Neural crest cell (in vitro differentiated cells): Measurements from ENCODE around the gene CEP350. TPM values are rescaled to one million over a fixed set of nuclear protein-coding genes. Genes with fewer than 3 reads are reported as not detected.

Source experiments
- DNase-seq: peaks from one replicate; pipeline ENCODE4 v3.0.0; 2021; ENCODE audit warnings: low read depth, mixed read lengths, low spot score
- H3K27ac Mint-ChIP-seq: one replicate; pipeline ENCODE4 v1.8.0; 2021; ENCODE audit warnings: mild to moderate bottlenecking, mixed read lengths; ENCODE audit not compliant: unreplicated experiment
- H3K27me3 Mint-ChIP-seq: 2 replicates; pipeline ENCODE4 v1.8.0; 2021; ENCODE audit warnings: low read depth, mild to moderate bottlenecking, mixed read lengths
- H3K36me3 Mint-ChIP-seq: 2 replicates; pipeline ENCODE4 v1.8.0; 2021; ENCODE audit warnings: low read depth, mild to moderate bottlenecking, mixed read lengths
- H3K4me1 Mint-ChIP-seq: 2 replicates; pipeline ENCODE4 v1.8.0; 2021; ENCODE audit warnings: mixed read lengths
- H3K4me3 Mint-ChIP-seq: one replicate; pipeline ENCODE4 v1.8.0; 2021; ENCODE audit warnings: mild to moderate bottlenecking, mixed read lengths
- H3K9me3 Mint-ChIP-seq: 2 replicates; pipeline ENCODE4 v1.8.0; 2021; ENCODE audit warnings: mixed read lengths
- long read RNA-seq: library from polyadenylated mRNA; unstranded; transcript quantifications from one replicate; pipeline ENCODE4 v2.0.0, GENCODE V29; 2020
- total RNA-seq: library from RNA; stranded (reverse); gene quantifications from 2 replicates; pipeline ENCODE4 v1.2.1, GENCODE V29; 2021
- TF ChIP-seq, protein P1 (sequence below): fragments of 200-600 bp; sonication (generic); conservative IDR thresholded peaks from 2 replicates; pipeline ENCODE4 v1.5.0; 2021; ENCODE audit warnings: antibody characterized with exemption, mild to moderate bottlenecking

CEP350 gene, protein sequence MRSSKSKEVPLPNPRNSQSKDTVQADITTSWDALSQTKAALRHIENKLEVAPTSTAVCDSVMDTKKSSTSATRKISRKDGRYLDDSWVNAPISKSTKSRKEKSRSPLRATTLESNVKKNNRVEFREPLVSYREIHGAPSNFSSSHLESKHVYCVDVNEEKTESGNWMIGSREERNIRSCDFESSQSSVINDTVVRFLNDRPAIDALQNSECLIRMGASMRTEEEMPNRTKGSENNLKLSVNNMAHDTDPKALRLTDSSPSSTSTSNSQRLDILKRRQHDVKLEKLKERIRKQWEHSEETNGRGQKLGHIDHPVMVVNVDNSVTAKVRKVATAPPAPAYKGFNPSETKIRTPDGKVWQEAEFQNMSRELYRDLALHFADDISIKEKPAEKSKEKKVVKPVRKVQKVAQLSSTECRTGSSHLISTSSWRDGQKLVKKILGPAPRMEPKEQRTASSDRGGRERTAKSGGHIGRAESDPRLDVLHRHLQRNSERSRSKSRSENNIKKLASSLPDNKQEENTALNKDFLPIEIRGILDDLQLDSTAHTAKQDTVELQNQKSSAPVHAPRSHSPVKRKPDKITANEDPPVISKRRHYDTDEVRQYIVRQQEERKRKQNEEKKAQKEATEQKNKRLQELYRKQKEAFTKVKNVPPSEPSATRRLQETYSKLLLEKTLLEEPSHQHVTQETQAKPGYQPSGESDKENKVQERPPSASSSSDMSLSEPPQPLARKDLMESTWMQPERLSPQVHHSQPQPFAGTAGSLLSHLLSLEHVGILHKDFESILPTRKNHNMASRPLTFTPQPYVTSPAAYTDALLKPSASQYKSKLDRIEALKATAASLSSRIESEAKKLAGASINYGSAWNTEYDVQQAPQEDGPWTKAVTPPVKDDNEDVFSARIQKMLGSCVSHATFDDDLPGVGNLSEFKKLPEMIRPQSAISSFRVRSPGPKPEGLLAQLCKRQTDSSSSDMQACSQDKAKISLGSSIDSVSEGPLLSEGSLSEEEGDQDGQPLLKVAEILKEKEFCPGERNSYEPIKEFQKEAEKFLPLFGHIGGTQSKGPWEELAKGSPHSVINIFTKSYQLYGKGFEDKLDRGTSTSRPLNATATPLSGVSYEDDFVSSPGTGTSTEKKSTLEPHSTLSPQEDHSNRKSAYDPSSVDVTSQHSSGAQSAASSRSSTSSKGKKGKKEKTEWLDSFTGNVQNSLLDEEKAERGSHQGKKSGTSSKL (N-terminal part only)
- 44.8 and 50.1 TPM in 2 replicates for total RNA-seq
- long read RNA-seq, partial matches to known transcripts = 11 of 19 reads
- long read RNA-seq, other reads (novel, unspliced or antisense) = 8 of 19 reads

DNA sequence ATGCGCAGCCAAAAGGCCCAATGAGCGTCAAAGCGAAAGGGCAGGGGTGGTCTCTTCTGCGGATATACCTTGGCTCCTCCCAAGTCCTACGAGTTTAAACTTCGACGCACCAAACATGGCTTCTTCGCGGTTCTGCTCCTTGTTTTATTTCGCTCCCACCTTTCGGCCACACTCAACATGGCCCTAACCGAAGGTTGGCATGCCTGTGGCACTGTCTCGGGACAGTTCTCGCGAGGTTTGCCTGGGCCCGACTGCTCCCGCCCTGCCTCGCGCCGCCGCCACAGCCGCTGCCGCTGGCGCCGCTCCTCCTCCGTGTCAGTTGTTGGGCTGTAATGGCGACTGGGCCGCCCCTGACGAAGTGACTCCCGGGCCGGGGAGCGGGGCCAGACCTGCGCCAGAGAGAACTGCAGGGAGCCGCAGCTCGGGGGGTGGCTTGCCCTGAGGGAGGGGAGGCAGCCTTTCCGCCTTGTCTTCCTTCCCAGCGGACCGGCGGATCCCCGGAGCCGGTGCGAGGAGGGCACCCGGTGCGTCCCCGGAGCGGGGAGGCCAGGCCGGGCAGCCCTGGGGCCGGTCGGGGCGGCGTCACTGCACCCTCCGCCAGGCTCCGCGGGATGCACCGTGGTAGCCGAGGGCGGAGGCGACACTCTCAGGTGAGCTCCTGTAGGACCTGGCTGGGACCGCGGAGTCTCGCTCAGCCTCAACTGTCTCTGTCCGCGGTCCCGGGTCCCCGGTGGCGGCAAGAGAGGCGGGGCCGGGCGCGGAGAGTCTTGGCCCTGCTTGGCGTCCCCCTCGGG lies at the start of gene CEP350:
Gene CEP350, plus strand, starts transcription at position 318 of the 794 bp plus-strand sequence. CDS start 31,372 bp downstream, outside the sequence.
- no peaks in the 10 kb centered on the region for H3K9me3 Mint-ChIP-seq
- H3K4me1 Mint-ChIP-seq = peaks cover 28% of the 10 kb centered on the region
- TF ChIP-seq, protein P1, sequence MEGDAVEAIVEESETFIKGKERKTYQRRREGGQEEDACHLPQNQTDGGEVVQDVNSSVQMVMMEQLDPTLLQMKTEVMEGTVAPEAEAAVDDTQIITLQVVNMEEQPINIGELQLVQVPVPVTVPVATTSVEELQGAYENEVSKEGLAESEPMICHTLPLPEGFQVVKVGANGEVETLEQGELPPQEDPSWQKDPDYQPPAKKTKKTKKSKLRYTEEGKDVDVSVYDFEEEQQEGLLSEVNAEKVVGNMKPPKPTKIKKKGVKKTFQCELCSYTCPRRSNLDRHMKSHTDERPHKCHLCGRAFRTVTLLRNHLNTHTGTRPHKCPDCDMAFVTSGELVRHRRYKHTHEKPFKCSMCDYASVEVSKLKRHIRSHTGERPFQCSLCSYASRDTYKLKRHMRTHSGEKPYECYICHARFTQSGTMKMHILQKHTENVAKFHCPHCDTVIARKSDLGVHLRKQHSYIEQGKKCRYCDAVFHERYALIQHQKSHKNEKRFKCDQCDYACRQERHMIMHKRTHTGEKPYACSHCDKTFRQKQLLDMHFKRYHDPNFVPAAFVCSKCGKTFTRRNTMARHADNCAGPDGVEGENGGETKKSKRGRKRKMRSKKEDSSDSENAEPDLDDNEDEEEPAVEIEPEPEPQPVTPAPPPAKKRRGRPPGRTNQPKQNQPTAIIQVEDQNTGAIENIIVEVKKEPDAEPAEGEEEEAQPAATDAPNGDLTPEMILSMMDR = no peak
- no peaks in the 10 kb centered on the region for H3K27me3 Mint-ChIP-seq
- H3K4me3 Mint-ChIP-seq = peak within 1 kb of the TSS; percentile 95
- no peaks in the 10 kb centered on the region for H3K36me3 Mint-ChIP-seq
- H3K27ac Mint-ChIP-seq = peak within 1 kb of the TSS; percentile 90
- peak; percentile 94 for DNase-seq

DNA sequence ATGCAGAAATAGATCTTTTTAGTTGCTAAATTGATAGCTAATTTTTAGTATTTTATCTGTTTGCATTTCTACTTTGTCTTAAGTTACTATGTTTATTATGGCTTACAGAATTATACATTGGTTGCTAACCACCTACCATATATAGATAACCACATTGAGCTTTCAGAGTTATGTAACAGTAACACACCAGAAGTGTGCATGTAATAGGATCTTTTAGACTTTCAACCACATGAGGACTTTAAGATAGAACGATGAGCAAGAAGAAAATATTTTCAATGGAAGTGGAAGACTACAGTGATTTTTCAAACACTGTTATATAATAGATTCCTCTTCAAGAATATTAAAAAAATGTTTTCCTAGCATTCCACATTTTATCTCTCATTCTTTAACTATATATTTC lies 43.7 kb upstream of the CEP350 start:
- no peaks in the 10 kb centered on the region for H3K4me1 Mint-ChIP-seq
- no peak overlapping the region for H3K27ac Mint-ChIP-seq
- TF ChIP-seq, protein P1 = no peak
- peaks cover 16% of the 10 kb centered on the region for H3K36me3 Mint-ChIP-seq
- H3K4me3 Mint-ChIP-seq = no peak overlapping the region
- no peaks in the 10 kb centered on the region for H3K9me3 Mint-ChIP-seq
- no peak for DNase-seq
- no peaks in the 10 kb centered on the region for H3K27me3 Mint-ChIP-seq

DNA sequence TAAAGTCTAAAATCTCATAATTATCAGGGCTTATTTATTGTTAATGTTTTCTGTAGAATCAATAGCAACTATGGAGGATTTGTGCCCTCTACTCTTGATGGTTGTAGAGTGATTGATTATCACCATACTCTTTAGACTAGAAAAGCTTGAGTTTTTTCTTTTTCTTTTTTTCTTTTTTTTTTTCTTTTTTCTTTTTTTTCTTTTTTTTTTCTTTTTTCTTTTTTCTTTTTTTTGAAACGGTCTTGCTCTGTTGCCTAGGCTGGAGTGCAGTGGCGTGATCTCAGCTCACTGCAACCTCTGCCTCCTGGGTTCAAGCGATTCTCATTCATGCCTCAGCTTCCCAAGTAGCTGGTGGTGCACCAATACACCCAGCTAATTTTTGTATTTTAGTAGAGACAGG lies 42.8 kb upstream of the CEP350 start:
- H3K27ac Mint-ChIP-seq = no peak overlapping the region

DNA sequence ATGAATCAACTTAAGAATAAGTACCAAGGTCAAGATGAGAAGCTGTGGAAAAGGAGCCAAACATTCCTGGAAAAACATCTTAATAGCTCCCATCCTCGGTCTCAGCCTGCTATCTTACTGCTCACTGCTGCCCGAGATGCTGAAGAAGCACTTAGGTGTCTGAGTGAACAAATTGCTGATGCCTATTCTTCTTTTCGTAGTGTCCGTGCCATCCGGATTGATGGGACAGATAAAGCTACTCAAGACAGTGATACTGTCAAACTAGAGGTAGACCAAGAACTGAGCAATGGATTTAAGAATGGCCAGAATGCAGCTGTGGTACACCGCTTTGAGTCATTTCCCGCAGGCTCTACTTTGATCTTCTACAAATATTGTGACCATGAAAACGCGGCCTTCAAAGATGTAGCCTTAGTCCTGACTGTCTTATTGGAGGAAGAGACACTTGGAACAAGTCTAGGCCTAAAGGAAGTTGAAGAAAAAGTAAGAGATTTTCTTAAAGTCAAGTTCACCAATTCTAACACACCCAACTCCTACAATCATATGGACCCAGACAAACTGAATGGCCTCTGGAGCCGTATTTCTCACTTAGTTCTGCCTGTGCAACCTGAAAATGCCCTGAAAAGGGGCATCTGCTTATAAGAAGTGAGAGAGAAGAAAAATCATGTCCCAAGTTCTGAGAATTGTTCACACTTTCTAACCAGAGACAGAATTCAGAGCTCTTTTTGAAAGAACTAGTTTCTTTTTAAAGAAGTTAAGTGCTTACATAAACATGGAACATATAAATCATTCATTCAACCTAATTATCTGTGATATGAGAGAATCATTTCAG lies 36.8 kb upstream of the CEP350 start:
- Mint-ChIP-seq H3K27me3 (no peaks in the 10 kb centered on the region), H3K9me3 (no peaks in the 10 kb centered on the region), H3K4me3 (no peak overlapping the region), H3K4me1 (peaks cover 16% of the 10 kb centered on the region), H3K36me3 (peaks cover 23% of the 10 kb centered on the region), H3K27ac (peak overlapping the region; percentile 12)
- TF ChIP-seq, protein P1 = no peak
- DNase-seq = no peak

More for the DNA sequence above, 42.8 kb upstream of the CEP350 start:
- H3K9me3 Mint-ChIP-seq = no peaks in the 10 kb centered on the region
- no peak overlapping the region for H3K4me3 Mint-ChIP-seq
- TF ChIP-seq, protein P1 = no peak
- H3K27me3 Mint-ChIP-seq = no peaks in the 10 kb centered on the region
- H3K4me1 Mint-ChIP-seq = no peaks in the 10 kb centered on the region
- peaks cover 12% of the 10 kb centered on the region for H3K36me3 Mint-ChIP-seq
- DNase-seq = no peak
